Activated naive CD8-positive, alpha-beta T cell treated with anti-CD3 and anti-CD28 coated beads, Interleukin-2, amount 10 ng/mL, durations not matched to agents 7 days and 5 days (primary cell): ENCODE data around the gene MTHFS. TPM values are rescaled to one million over a fixed set of nuclear protein-coding genes. Genes with fewer than 3 reads are reported as not detected.

Source experiments
- ATAC-seq: fragments of 150-1000 bp; cut with Tn5 transposase; one replicate; pipeline ENCODE4 v1.10.0; 2021; ENCODE audit warnings: low read depth, moderate library complexity
- POLR2A ChIA-PET: fragments of 350-600 bp; sonication (Branson Sonifier 250); formaldehyde crosslinking; loops from one replicate; lab custom pipeline; 2021; ENCODE audit warnings: antibody characterized with exemption; lab: Charles Lee
- DNase-seq: peaks from one replicate; pipeline ENCODE4 v3.0.0; 2021
- H3K27ac Mint-ChIP-seq: one replicate; pipeline ENCODE4 v1.8.0; 2022; ENCODE audit warnings: mild to moderate bottlenecking, mixed read lengths
- H3K27me3 Mint-ChIP-seq: one replicate; pipeline ENCODE4 v1.8.0; 2022; ENCODE audit warnings: mild to moderate bottlenecking, moderate library complexity, mixed read lengths
- H3K36me3 Mint-ChIP-seq: one replicate; pipeline ENCODE4 v1.8.0; 2021; ENCODE audit warnings: mild to moderate bottlenecking, mixed read lengths
- H3K4me1 Mint-ChIP-seq: one replicate; pipeline ENCODE4 v1.8.0; 2021; ENCODE audit warnings: mixed read lengths
- H3K4me3 Mint-ChIP-seq: one replicate; pipeline ENCODE4 v1.8.0; 2022; ENCODE audit warnings: mild to moderate bottlenecking, moderate library complexity, mixed read lengths
- H3K9me3 Mint-ChIP-seq: one replicate; pipeline ENCODE4 v1.8.0; 2021; ENCODE audit warnings: mixed read lengths
- total RNA-seq, 2 experiments: library from RNA; stranded (reverse); gene quantifications; one replicate each; pipeline ENCODE4 v1.2.3, GENCODE V29; 2021

Gene MTHFS
- total RNA-seq, 2 experiments from 2014 or later = 31.5 to 32.0 TPM

DNA sequence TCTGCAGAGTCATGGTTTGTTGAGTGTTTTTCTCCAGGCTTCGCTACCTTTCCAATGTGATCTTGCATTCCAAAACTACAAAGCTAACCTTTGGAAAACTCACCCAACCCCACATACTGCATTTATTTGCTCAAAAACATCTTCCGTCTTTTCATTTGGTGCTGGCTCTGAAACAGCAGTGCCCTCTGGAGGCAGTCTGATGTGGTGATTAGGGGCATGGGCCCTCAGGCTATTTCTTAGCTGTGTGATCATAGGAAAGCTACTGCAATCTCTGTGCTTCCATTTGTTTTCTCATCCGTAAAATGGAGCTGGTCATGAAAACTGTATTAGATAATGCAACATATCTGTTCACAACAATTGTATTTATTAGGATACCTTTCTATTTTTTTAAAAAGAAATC lies 47.0 kb downstream of the MTHFS start:
- no peak for DNase-seq
- POLR2A ChIA-PET = interaction anchor here (1.0 kb wide), 1 partner anchor 46 kb away, joined by 3 read pairs; no protein-coding TSS in a partner anchor
- Mint-ChIP-seq H3K4me3 (no peak overlapping the region), H3K27me3 (no peaks in the 10 kb centered on the region), H3K9me3 (no peaks in the 10 kb centered on the region), H3K27ac (no peak overlapping the region), H3K36me3 (peaks cover 7% of the 10 kb centered on the region), H3K4me1 (peaks cover 9% of the 10 kb centered on the region)
- ATAC-seq = no peak

DNA sequence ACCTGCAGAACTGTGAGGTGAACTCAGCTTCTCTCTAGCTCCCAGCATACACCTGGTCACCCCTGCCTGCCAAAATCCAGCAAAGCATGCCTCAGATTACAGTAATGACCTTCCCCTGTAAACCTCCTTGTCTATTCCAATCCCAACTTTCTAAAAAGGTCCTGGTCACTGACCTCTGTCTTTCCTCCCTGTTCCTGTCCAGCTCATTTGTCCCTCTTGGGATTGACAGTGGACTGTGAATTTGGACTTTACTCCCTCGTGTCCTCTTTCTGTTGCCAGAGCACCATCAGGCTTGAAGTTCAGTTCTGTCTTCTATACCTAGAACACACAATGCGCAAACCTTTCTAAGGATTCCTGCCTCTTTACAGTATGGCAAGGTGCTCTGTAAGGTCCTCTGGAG lies 50.3 kb downstream of the MTHFS start:
- Mint-ChIP-seq H3K36me3 (peaks cover 22% of the 10 kb centered on the region), H3K27me3 (no peaks in the 10 kb centered on the region), H3K27ac (no peak overlapping the region), H3K4me1 (peaks cover 5% of the 10 kb centered on the region), H3K9me3 (no peaks in the 10 kb centered on the region), H3K4me3 (no peak overlapping the region)
- POLR2A ChIA-PET = no interaction called here
- ATAC-seq = no peak
- no peak for DNase-seq

DNA sequence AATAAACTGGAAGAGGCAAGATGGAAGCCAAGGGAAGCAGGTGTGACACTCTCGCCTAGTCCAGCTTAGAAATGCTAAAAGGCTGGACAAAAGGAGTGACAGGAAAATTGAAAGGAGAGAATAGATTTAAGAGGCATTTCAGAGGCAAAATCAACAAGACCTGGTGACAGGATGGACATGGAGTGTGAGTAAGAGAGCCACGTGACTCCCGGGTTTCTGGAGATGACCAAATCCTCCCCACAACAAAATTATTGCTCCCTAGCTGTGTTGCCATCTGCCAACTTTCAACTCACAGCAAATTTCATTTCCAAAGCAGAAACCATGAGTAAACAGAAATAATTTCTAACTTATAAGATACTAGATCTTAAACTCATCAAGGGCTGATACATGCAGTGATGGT lies 52.6 kb downstream of the MTHFS start:
- H3K36me3 Mint-ChIP-seq = peaks cover 29% of the 10 kb centered on the region
- H3K4me3 Mint-ChIP-seq = no peak overlapping the region
- no peak overlapping the region for H3K27ac Mint-ChIP-seq
- POLR2A ChIA-PET = no interaction called here
- no peaks in the 10 kb centered on the region for H3K27me3 Mint-ChIP-seq
- peaks cover 3% of the 10 kb centered on the region for H3K4me1 Mint-ChIP-seq
- peaks cover under 1% of the 10 kb centered on the region for H3K9me3 Mint-ChIP-seq
- ATAC-seq (no peak), DNase-seq (no peak)

GRCh38 chr15:79837846-79838245 lies 59.0 kb downstream of the MTHFS start:
- H3K9me3 Mint-ChIP-seq = peaks cover 1% of the 10 kb centered on the region
- POLR2A ChIA-PET = no interaction called here
- no peaks in the 10 kb centered on the region for H3K27me3 Mint-ChIP-seq
- ATAC-seq = no peak
- DNase-seq = no peak
- no peak overlapping the region for H3K27ac Mint-ChIP-seq
- H3K4me3 Mint-ChIP-seq = no peak overlapping the region
- peaks cover 5% of the 10 kb centered on the region for H3K4me1 Mint-ChIP-seq
- peaks cover 39% of the 10 kb centered on the region for H3K36me3 Mint-ChIP-seq

- POLR2A ChIA-PET = no interaction called here
- Mint-ChIP-seq H3K27me3 (no peaks in the 10 kb centered on the region), H3K36me3 (peaks cover 38% of the 10 kb centered on the region), H3K4me3 (no peak overlapping the region), H3K9me3 (peaks cover 1% of the 10 kb centered on the region), H3K27ac (no peak overlapping the region), H3K4me1 (peaks cover 14% of the 10 kb centered on the region)
- ATAC-seq (no peak), DNase-seq (no peak)
These were observed 62.3 kb downstream of the MTHFS start for GRCh38 chr15:79834495-79834894.

GRCh38 chr15:79832367-79833120 lies 64.3 kb downstream of the MTHFS start:
- no peak overlapping the region for H3K4me3 Mint-ChIP-seq
- POLR2A ChIA-PET = no interaction called here
- no peak for DNase-seq
- peak; percentile 61 for ATAC-seq
- peaks cover 3% of the 10 kb centered on the region for H3K9me3 Mint-ChIP-seq
- H3K27ac Mint-ChIP-seq = peak overlapping the region; percentile 32
- peaks cover 30% of the 10 kb centered on the region for H3K36me3 Mint-ChIP-seq
- H3K27me3 Mint-ChIP-seq = no peaks in the 10 kb centered on the region
- peaks cover 14% of the 10 kb centered on the region for H3K4me1 Mint-ChIP-seq

DNA sequence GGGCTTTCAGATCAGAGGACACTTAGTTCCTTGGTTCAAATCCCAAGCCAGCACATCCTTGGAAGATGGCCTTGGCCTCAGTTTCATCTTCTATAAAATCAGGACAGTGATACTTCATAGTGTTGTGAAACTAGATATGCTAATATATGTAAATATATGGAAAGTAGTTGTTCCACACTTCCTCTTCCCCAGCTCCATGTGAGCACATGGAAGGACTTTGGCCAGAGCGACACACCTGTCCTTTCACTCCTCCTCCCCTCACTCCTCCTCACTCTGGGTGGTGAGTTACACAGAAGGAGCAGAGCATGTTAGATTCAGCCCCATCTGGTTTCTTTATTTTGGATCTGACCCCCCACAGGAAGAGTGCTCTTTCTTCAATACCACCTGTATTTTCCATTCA lies 65.2 kb downstream of the MTHFS start:
- peaks cover 26% of the 10 kb centered on the region for H3K36me3 Mint-ChIP-seq
- ATAC-seq = no peak
- peaks cover 14% of the 10 kb centered on the region for H3K4me1 Mint-ChIP-seq
- peaks cover 3% of the 10 kb centered on the region for H3K9me3 Mint-ChIP-seq
- no peaks in the 10 kb centered on the region for H3K27me3 Mint-ChIP-seq
- H3K4me3 Mint-ChIP-seq = no peak overlapping the region
- no peak overlapping the region for H3K27ac Mint-ChIP-seq
- no peak for DNase-seq
- POLR2A ChIA-PET = no interaction called here

DNA sequence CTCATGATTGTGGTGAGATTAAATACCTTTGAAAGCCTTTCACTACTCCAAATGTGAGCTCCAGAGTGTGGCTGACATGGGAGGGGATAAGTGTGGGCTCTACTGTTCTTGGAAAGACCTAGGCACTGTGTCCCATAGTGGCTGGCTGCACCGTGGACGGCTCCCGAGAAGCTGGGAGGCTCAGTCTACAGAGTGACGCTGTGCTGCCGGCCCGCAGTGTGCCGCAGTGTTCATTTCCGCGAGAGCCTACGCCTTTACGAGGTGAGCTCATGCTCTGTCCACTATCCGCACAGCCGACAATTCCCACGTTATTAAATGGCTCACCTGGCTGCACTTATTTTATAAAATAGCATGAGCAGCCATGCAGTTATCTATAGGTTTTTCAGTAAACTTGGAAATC lies 66.9 kb downstream of the MTHFS start:
- POLR2A ChIA-PET = no interaction called here
- H3K4me3 Mint-ChIP-seq = no peak overlapping the region

DNA sequence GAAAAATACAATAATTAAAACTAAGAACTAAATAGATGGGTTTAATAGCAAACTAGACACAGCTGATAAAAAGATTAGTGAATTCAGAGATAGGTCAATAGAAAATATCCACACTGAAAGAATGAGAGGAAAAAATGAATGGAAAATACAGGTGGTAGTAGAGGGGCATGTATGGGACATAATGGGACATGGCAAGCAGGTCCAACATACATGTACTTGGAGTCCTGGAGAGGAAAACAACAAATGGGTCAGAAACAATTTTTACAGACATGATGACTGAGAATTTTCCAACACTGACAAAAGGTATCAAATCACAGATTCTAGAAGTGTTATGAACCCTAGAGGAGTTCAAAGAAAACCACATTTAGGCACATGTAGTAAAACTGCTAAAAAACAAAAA lies 68.4 kb downstream of the MTHFS start:
- H3K9me3 Mint-ChIP-seq = peaks cover 3% of the 10 kb centered on the region

More for the DNA sequence above, 66.9 kb downstream of the MTHFS start:
- H3K36me3 Mint-ChIP-seq = peaks cover 24% of the 10 kb centered on the region
- H3K4me1 Mint-ChIP-seq = peaks cover 14% of the 10 kb centered on the region
- H3K9me3 Mint-ChIP-seq = peaks cover 3% of the 10 kb centered on the region
- DNase-seq (no peak), ATAC-seq (no peak)
- no peak overlapping the region for H3K27ac Mint-ChIP-seq
- no peaks in the 10 kb centered on the region for H3K27me3 Mint-ChIP-seq

DNA sequence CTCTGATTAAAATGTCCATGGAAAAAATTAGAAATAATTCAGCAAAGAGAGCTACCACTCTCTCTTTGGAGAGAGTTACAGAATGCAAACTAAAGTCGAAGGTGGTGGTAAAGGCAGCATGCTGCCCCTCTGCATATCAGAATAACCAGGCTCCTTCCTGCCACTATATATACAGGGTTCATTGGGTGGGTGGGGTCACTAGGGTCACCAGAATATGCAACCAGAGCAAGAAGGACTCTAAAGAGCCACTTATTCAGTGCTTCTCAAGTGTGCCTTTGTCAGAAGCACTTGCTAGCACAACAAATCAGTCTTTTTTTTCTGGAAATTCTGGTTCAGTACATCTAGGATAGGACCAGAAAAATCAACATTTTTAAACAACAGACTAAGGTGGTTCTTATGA lies 70.0 kb downstream of the MTHFS start:
- Mint-ChIP-seq H3K4me3 (no peak overlapping the region), H3K36me3 (peaks cover 12% of the 10 kb centered on the region), H3K9me3 (peaks cover 3% of the 10 kb centered on the region), H3K27me3 (no peaks in the 10 kb centered on the region), H3K4me1 (no peaks in the 10 kb centered on the region), H3K27ac (no peak overlapping the region)
- DNase-seq (no peak), ATAC-seq (no peak)
- POLR2A ChIA-PET = no interaction called here

More for the DNA sequence above, 68.4 kb downstream of the MTHFS start:
- DNase-seq = no peak
- H3K4me3 Mint-ChIP-seq = no peak overlapping the region
- no peaks in the 10 kb centered on the region for H3K27me3 Mint-ChIP-seq
- no peak for ATAC-seq
- peaks cover 12% of the 10 kb centered on the region for H3K4me1 Mint-ChIP-seq
- H3K36me3 Mint-ChIP-seq = peaks cover 17% of the 10 kb centered on the region
- H3K27ac Mint-ChIP-seq = no peak overlapping the region
- POLR2A ChIA-PET = no interaction called here

- ATAC-seq (no peak), DNase-seq (no peak)
- Mint-ChIP-seq H3K9me3 (peaks cover 9% of the 10 kb centered on the region), H3K4me1 (no peaks in the 10 kb centered on the region), H3K27me3 (no peaks in the 10 kb centered on the region), H3K27ac (no peak overlapping the region), H3K4me3 (no peak overlapping the region), H3K36me3 (peaks cover 9% of the 10 kb centered on the region)
- POLR2A ChIA-PET = no interaction called here
These were observed 72.6 kb downstream of the MTHFS start for GRCh38 chr15:79824136-79824701.

DNA sequence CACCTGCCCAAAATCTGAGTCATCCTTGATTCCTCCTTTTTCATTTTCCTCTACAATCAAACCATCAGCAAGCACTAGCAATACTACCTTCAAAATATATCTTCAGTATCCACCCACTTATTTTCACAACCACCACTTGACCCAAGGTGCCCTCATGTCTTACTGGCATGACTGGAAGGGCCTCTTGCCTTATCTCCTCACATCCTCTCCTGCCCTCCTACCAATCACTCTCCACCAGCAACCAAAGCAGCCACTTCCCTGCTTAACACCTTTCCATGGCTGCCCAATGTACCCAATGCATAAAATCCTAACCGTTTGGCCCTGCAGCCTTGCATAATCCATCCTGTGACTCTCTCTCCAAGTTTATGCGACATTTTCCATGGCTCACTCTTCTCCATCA lies 76.0 kb downstream of the MTHFS start:
- Mint-ChIP-seq H3K36me3 (peaks cover 4% of the 10 kb centered on the region), H3K27me3 (no peaks in the 10 kb centered on the region), H3K4me3 (no peak overlapping the region), H3K4me1 (no peaks in the 10 kb centered on the region), H3K27ac (no peak overlapping the region), H3K9me3 (peaks cover 6% of the 10 kb centered on the region)
- POLR2A ChIA-PET = no interaction called here
- ATAC-seq (no peak), DNase-seq (no peak)

DNA sequence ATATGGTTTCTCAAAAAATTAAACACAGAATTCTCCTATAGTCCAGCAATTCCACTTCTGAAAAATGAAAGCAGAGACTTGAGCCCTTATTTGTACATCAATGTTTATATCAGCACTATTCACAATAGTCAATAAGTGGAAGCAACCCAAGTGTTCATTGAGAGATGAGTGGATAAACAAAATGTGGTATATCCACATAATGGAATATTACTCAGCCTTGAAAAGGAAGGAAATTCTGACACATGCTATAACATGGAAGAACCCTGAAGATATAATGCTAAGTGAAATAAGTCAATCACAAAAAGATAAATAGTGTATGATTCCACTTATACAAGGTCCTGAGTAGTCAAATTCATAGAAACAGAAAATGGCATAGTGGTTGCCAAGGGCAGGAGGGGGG lies 76.6 kb downstream of the MTHFS start:
- Mint-ChIP-seq H3K9me3 (peaks cover 6% of the 10 kb centered on the region), H3K36me3 (peaks cover 4% of the 10 kb centered on the region), H3K27me3 (no peaks in the 10 kb centered on the region), H3K4me1 (no peaks in the 10 kb centered on the region), H3K27ac (no peak overlapping the region), H3K4me3 (no peak overlapping the region)
- POLR2A ChIA-PET = no interaction called here
- DNase-seq (no peak), ATAC-seq (no peak)

GRCh38 chr15:79816571-79816970 lies 80.2 kb downstream of the MTHFS start:
- Mint-ChIP-seq H3K4me1 (no peaks in the 10 kb centered on the region), H3K36me3 (peaks cover 4% of the 10 kb centered on the region), H3K4me3 (no peak overlapping the region), H3K27me3 (no peaks in the 10 kb centered on the region), H3K9me3 (peaks cover 6% of the 10 kb centered on the region), H3K27ac (no peak overlapping the region)
- POLR2A ChIA-PET = no interaction called here
- no peak for ATAC-seq
- DNase-seq = no peak
